VCaP (cell line): Measurements from ENCODE around the gene HSPA12A.

ENCODE experiments used
- H3K27ac ChIP-seq: fragments of 450-650 bp; 2 replicates; pipeline ENCODE4 v1.5.1; 2017
- CTCF ChIP-seq: fragments of 450-650 bp; conservative IDR thresholded peaks from 2 replicates; pipeline ENCODE4 v1.5.1; 2017; ENCODE audit warnings: mild to moderate bottlenecking, moderate library complexity

The HSPA12A gene

GRCh38 chr10:116687633-116688032 is 54.7 kb downstream of the HSPA12A start:
- TF ChIP-seq CTCF, result no peak
- no peak overlapping the region for H3K27ac ChIP-seq

DNA sequence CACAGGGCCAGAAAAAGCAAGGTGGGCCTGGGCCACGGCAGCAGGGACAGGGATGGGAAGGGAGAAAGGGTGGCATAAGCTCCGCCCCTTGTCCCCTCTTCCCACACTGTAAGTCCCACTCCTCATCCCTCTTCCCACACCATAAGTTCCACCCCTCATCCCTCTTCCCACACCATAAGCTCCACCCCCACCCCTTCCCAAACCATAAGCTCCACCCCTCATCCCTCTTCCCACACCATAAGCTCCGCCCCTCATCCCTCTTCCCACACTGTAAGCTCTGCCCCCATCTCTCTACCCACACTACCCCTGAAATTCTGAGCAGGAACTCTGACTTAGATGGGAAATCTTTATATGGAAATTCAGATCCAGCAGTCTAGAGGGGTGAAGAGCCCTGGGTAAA is 55.7 kb downstream of the HSPA12A start:
- no peak overlapping the region for H3K27ac ChIP-seq
- no peak for TF ChIP-seq CTCF

DNA sequence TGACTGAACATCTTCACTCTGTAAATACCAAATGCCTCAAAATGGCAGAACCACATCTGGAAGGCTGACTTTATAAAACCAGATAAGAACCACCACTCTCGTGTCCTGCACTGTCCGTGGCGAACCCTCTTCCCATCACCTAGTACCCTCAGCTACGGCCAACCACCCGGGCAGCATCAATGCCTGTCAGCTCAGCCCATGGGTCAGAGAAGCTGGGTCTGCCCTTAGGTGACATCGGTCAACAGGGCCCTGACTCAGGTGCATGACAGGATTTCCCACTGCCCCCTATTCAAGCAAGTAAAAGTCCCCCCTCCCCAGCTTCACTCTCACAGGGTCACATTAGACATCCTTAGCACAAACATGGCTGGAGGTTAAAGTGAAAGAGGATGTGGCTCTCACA is 56.6 kb downstream of the HSPA12A start:
- no peak for TF ChIP-seq CTCF
- H3K27ac ChIP-seq, result no peak overlapping the region

GRCh38 chr10:116684781-116685180 is 57.6 kb downstream of the HSPA12A start:
- H3K27ac ChIP-seq, result no peak overlapping the region
- TF ChIP-seq CTCF, result no peak

- no peak overlapping the region for H3K27ac ChIP-seq
- no peak for TF ChIP-seq CTCF
Measured at GRCh38 chr10:116683821-116684220, 58.5 kb downstream of the HSPA12A start.

DNA sequence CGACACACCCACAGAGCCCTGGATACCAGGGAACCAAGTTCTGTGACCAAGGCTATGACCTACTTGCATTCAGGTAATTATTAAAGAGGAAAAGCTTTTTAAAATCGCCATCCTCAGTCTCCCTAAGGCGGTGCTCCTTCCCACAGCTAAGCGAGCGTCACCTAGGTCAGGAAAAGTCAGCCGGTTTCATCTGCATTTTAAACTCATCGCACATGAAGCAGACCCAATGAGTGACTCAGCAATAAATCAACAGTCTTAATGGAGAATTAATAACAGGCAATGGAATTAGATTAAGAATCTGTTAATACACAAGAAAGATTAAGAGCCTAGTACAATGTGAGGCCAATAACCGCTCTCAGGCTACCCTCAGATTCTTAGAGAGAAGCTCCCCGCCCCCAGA is 59.2 kb downstream of the HSPA12A start:
- no peak for TF ChIP-seq CTCF
- no peak overlapping the region for H3K27ac ChIP-seq

DNA sequence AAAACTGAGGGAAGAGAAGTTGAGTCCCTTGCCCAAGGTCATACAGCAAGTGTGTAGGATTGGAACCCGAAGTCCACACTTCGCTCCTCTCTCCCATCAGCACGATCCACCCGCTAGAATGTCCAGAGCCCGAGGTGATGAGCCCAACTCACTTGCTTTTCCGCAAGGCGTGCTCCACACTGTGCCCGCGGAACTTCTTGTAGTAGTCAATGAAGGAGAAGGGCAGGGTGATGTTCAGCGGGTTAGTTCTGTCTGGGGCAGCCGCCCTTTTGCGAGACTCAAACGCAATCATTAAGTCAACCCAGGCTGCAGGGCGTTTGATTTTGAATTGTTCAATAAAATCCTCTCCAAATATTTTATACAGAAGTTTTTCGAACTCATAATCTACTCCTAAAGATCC is 63.0 kb downstream of the HSPA12A start:
- no peak overlapping the region for H3K27ac ChIP-seq
- TF ChIP-seq CTCF, result no peak

DNA sequence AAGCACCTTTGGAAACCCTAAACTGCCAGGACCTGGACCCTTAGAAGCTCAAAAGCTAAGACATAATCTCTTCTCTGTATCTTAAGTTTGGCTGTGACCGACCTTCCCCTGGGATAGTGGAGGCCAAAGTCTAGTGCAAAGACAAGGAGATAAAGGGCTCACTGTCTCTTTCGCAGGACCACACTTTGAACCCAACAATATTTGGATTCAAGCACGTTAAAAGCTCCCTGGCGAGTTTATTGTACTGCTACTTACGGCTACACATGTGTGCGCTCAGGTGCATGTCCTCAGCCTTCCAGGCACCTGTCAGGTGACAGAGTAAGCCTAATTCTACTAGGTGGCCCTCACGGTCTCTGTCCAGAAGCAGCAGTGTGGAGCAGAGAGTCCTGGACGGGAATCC is 65.7 kb downstream of the HSPA12A start:
- H3K27ac ChIP-seq, result no peak overlapping the region
- TF ChIP-seq CTCF, result no peak
